Transverse colon (tissue), 4 donors: ENCODE measurements around the gene PLTP.

ENCODE experiments used
- EP300 ChIP-seq: sonication (generic); formaldehyde crosslinking; IDR thresholded peaks from one replicate; pipeline ENCODE4 v1.6.1; 2017; ENCODE audit warnings: antibody characterized with exemption, low read depth
- POLR2A ChIP-seq: fragments of 450-650 bp; IDR thresholded peaks from one replicate; pipeline ENCODE4 v1.6.1; 2016; ENCODE audit warnings: antibody characterized with exemption, mild to moderate bottlenecking, moderate library complexity
- POLR2AphosphoS5 ChIP-seq, 3 donors: sonication (generic); formaldehyde crosslinking; IDR thresholded peaks; one replicate each; pipeline ENCODE4 v1.6.1; 2016; ENCODE audit warnings: antibody characterized with exemption in 3 of 3
- TF ChIP-seq, protein P1 (sequence below), 5 experiments: fragments of 200-600 bp in 3 of 5; fragments of 450-650 bp in 2 of 5; sonication (generic) in 3 of 5; IDR thresholded peaks; 1 replicate in 2 of 5; 2 replicates in 3 of 5; pipeline ENCODE4 v1.5.1; 2016 to 2017; ENCODE audit warnings: antibody characterized with exemption in 5 of 5, inconsistent platforms in 3 of 5, mild to moderate bottlenecking in 2 of 5, moderate library complexity in 1 of 5

DNA sequence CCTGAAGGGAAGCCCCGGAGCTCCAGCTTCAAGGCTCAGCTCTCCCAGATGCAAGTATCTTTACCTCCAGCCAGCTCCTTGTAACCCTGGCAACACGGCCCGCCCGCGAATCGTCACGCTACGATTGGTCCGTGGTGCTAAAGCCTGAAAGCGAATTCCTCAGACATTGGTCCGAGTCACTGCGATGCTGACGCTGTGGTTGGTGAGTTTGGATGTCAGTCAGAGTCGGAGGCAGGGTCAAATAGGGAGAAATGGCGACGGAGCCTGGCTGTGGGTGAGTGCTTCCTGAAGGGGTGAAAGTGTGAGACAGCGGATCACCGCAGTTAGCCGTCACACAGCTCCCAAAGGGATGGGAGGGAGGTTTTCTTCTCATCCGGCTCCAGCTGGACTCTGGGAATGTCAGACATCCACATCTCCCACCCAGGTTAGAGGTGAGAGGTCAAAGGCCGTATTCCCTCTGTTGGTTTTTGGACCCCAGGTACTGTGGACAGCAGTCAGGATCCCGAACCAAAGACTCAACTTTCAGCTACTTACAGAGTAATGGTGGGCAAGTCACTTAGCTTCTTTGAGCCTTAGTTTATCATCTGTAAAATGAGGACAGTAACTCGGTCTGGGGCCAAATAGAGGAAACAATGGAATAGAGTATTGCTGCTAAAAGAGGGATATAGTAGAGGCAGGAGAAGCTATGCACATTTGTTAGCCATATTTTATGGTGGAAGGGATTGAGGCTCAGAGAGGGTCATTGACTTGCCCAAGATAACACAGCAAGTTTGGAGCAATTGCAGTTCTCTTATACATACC lies 30.8 kb downstream of the PLTP start, which contains the start of gene ZSWIM1:
- TF ChIP-seq, protein P1, sequence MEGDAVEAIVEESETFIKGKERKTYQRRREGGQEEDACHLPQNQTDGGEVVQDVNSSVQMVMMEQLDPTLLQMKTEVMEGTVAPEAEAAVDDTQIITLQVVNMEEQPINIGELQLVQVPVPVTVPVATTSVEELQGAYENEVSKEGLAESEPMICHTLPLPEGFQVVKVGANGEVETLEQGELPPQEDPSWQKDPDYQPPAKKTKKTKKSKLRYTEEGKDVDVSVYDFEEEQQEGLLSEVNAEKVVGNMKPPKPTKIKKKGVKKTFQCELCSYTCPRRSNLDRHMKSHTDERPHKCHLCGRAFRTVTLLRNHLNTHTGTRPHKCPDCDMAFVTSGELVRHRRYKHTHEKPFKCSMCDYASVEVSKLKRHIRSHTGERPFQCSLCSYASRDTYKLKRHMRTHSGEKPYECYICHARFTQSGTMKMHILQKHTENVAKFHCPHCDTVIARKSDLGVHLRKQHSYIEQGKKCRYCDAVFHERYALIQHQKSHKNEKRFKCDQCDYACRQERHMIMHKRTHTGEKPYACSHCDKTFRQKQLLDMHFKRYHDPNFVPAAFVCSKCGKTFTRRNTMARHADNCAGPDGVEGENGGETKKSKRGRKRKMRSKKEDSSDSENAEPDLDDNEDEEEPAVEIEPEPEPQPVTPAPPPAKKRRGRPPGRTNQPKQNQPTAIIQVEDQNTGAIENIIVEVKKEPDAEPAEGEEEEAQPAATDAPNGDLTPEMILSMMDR (IDR thresholded peaks at IDR 0.05) = peak in 1 of 5 experiments; percentile 17
- peak; percentile 63 to 78 (median 75) for TF ChIP-seq POLR2AphosphoS5 (IDR thresholded peaks at IDR 0.05)
- no peak for TF ChIP-seq EP300
- peak; percentile 60 for TF ChIP-seq POLR2A
